BJ (cell line): ENCODE results near the gene YBX1. TPM values are rescaled to one million over a fixed set of nuclear protein-coding genes. Genes with fewer than 3 reads are reported as not detected.

Experiments
- CTCF ChIA-PET: fragments of 350-600 bp; formaldehyde crosslinking; extraction: SDS; loops from one replicate; lab custom pipeline; 2021; ENCODE audit warnings: antibody characterized with exemption, inconsistent platforms; lab: Yijun Ruan, JAX
- POLR2A ChIA-PET: fragments of 300-600 bp; sonication (Branson Sonifier 250); formaldehyde crosslinking; extraction: SDS; loops from one replicate; lab custom pipeline; 2021; ENCODE audit warnings: antibody characterized with exemption; lab: Charles Lee
- DNase-seq: peaks from one replicate; pipeline ENCODE4 v3.0.0-alpha.2; 2011; ENCODE audit warnings: low read depth
- H3K27me3 ChIP-seq: 2 replicates; pipeline ENCODE4 v1.6.0; 2011; ENCODE audit warnings: low read length; ENCODE audit not compliant: control insufficient read depth, insufficient read depth
- H3K36me3 ChIP-seq: 2 replicates; pipeline ENCODE4 v1.5.1; 2011; ENCODE audit warnings: low read length; ENCODE audit not compliant: control insufficient read depth, insufficient read depth
- H3K4me3 ChIP-seq: 2 replicates; pipeline ENCODE4 v1.5.1; 2011; ENCODE audit warnings: low read depth, mild to moderate bottlenecking, control low read depth, low read length
- polyA plus RNA-seq: library from polyadenylated mRNA; depleted of rRNA; stranded (reverse); fragments of >200 nt; gene quantifications from 2 replicates; pipeline ENCODE4 v1.2.3, GENCODE V29; 2011
- TF ChIP-seq, protein P1 (sequence below): IDR thresholded peaks from 2 replicates; pipeline ENCODE4 v1.5.1; 2011; ENCODE audit warnings: low read depth, mild to moderate bottlenecking, control low read depth, inconsistent platforms, low read length, moderate library complexity; ENCODE audit not compliant: insufficient read depth

YBX1 gene
- polyA plus RNA-seq, 1 experiment: 387 TPM

DNA sequence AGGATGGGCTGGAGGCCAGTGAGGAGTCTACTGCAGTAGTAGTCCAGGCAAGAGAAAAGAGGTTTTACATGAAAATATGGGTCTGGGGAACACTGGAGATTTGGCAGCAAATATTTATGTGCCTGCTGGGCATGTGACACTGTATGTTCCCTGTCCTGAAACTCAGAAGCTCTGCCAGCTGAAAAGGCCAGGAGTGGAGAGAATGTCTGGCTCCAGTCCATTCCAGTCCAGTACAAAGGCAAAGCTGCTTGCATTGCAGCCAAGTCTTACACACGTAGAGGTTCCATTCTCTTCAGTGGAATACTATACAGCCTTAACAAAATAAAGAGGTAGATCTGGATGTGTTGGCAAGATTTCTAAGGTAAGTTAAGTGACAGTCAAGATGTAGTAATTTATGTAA lies 7.5 kb upstream of the YBX1 start:
- TF ChIP-seq, protein P1, sequence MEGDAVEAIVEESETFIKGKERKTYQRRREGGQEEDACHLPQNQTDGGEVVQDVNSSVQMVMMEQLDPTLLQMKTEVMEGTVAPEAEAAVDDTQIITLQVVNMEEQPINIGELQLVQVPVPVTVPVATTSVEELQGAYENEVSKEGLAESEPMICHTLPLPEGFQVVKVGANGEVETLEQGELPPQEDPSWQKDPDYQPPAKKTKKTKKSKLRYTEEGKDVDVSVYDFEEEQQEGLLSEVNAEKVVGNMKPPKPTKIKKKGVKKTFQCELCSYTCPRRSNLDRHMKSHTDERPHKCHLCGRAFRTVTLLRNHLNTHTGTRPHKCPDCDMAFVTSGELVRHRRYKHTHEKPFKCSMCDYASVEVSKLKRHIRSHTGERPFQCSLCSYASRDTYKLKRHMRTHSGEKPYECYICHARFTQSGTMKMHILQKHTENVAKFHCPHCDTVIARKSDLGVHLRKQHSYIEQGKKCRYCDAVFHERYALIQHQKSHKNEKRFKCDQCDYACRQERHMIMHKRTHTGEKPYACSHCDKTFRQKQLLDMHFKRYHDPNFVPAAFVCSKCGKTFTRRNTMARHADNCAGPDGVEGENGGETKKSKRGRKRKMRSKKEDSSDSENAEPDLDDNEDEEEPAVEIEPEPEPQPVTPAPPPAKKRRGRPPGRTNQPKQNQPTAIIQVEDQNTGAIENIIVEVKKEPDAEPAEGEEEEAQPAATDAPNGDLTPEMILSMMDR: no peak
- Histone ChIP-seq H3K36me3 (peaks cover 3% of the 10 kb centered on the region; the same call in 1 of the 2 replicates), H3K4me3 (no peak overlapping the region), H3K27me3 (no peaks in the 10 kb centered on the region)
- POLR2A ChIA-PET: no interaction called here
- no peak for DNase-seq
- CTCF ChIA-PET: interaction anchor here (0.5 to 1.5 kb wide), 2 partner anchors 68 to 398 kb away, joined by 4 read pairs; no protein-coding TSS in a partner anchor

DNA sequence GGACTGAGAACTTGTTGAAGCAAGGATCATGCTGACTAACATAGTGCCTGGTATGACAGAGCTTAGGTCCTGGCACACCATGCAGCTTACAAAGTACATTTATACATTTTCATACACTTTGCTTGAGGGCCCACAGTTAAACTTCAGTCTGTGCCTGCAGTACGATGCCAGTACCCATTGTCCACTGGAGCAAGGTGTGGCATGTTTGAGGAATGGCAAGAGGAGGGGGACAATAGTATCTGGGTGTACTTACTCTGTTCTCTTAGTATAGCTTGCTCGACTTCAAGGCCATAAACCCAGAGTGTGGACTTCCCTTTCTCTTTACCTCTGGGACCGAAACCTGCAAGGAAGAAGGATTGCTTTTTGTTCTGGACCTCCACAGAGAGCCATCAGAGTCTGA lies 6.8 kb upstream of the YBX1 start:
- no peak for DNase-seq
- H3K27me3 ChIP-seq: no peaks in the 10 kb centered on the region
- CTCF ChIA-PET: interaction anchor here (0.6 to 1.5 kb wide), 2 partner anchors 340 to 398 kb away, joined by 3 to 4 read pairs; no protein-coding TSS in a partner anchor
- peaks cover 1% of the 10 kb centered on the region; the same call in 1 of the 2 replicates for H3K36me3 ChIP-seq
- H3K4me3 ChIP-seq: no peak overlapping the region
- POLR2A ChIA-PET: interaction anchor here (0.6 kb wide), 1 partner anchor 44 kb away, joined by 4 read pairs; no protein-coding TSS in a partner anchor
- TF ChIP-seq, protein P1: no peak

DNA sequence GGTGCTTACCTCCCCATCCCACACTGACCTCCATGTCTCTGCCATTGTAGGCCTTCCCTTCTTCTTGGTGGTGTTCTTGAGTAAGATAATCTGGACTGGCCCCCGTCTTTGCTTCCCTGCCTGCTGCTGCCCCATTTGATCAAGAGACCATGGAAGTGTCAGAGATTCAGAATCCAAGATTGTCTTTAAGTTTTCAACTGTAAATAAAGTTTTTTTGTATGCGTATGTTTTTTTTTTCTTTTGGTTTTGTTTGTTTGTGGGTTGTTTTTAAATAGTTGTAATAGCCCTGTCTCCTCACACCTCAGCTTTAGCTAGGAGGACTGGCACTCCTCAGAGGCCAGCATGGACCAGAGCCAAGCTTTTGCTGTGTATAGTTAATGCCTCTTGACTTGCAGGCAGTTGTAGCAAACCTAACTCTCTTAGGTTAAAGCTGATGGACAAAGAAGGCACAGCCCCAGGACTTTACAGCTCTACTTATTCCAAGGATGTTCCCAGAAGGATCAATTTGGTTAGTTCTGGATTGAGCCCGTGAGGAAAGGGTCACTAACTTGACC lies 5.6 kb upstream of the YBX1 start:
- no peak overlapping the region for H3K4me3 ChIP-seq
- peaks cover 1% of the 10 kb centered on the region; the same call in 1 of the 2 replicates for H3K36me3 ChIP-seq
- DNase-seq: no peak
- POLR2A ChIA-PET: no interaction called here
- TF ChIP-seq, protein P1: no peak
- CTCF ChIA-PET: no interaction called here
- no peaks in the 10 kb centered on the region for H3K27me3 ChIP-seq

DNA sequence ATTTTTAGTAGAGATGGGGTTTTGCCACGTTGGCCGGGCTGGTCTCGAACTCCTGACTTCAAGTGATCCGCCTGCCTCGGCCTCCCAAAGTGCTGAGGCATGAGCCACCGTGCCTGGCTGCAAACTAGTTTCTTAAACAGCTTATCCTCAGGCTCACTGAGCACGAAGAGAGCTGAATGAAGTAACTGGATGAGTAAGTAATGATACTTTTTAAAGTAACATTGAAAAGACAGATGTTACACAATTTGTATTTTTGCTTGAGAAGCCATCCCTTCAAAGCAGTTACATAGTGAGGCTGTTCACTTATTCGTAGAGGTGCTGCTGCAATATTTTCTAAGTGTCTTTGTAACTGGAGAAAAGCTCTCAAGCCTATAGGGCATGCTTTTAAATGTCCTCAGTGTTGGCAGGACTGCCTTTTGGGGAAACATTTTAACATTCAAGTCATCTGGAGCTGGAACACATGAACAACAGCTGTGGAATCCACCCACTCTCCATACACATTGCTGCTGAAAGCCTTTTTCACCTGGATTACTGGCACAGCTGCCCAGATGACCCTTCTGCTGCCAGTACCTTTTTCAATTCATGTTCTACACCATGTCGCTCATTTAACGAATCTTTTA lies 2.7 kb upstream of the YBX1 start:
- ChIA-PET CTCF (interaction anchor here (1.0 to 1.2 kb wide), 3 partner anchors 67 to 532 kb away, joined by 3 to 4 read pairs (median 4); no protein-coding TSS in a partner anchor), POLR2A (interaction anchor here (1.0 kb wide), 1 partner anchor 10 kb away, joined by 3 read pairs; no protein-coding TSS in a partner anchor)
- TF ChIP-seq, protein P1: no peak
- no peak for DNase-seq
- Histone ChIP-seq H3K4me3 (no peak overlapping the region), H3K27me3 (no peaks in the 10 kb centered on the region), H3K36me3 (peaks cover 3% of the 10 kb centered on the region)

DNA sequence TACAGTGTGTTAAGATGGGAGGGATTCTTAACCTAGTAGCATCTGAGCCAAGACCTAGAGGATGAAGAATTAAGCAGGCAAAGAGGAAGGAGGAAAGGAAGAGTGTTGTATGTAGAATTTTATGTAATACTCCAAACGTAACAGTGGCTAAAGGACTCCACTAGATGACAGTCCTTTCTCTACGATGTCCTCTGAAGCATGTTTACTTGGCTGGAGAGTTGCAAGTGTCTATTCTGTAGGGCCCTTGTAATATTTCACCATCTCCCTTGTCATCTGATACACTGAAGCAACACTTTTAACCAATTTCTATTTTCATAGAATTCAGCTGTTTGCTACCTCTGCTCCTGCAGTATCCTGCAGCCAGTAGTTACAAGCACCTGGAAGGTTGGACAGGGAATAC lies 2.2 kb upstream of the YBX1 start:
- H3K27me3 ChIP-seq: no peaks in the 10 kb centered on the region
- peaks cover 3% of the 10 kb centered on the region for H3K36me3 ChIP-seq
- TF ChIP-seq, protein P1: no peak
- no peak overlapping the region for H3K4me3 ChIP-seq
- DNase-seq: no peak
- ChIA-PET POLR2A (no interaction called here), CTCF (interaction anchor here (1.0 kb wide), 1 partner anchor 507 kb away, joined by 3 read pairs; no protein-coding TSS in a partner anchor)
